PC-3 (cell line): ENCODE data around the gene OR5K4. TPM values are rescaled to one million over a fixed set of nuclear protein-coding genes. Genes with fewer than 3 reads are reported as not detected.

Source experiments
- ATAC-seq: fragments of 200-7000 bp; cut with Tn5 transposase; 2 replicates; pipeline ENCODE4 v1.9.1; 2020; ENCODE audit warnings: mild to moderate bottlenecking, moderate library complexity
- BruUV-seq: library from RNA; stranded (reverse); fragments of 400-500 nt; replicated peaks from 2 replicates; lab custom pipeline; 2021; lab: Mats Ljungman, UMichigan
- CTCF ChIA-PET: fragments of 300-600 bp; sonication (Branson Sonifier 250); formaldehyde crosslinking; loops from one replicate; lab custom pipeline; 2022; ENCODE audit warnings: antibody characterized with exemption; lab: Charles Lee
- POLR2A ChIA-PET: fragments of 300-600 bp; sonication (Branson Sonifier 250); formaldehyde crosslinking; loops from one replicate; lab custom pipeline; 2022; ENCODE audit warnings: antibody characterized with exemption; ENCODE audit not compliant: unreplicated experiment; lab: Charles Lee
- DNase-seq: peaks from one replicate; pipeline ENCODE4 v3.0.0-alpha.2; 2015
- H2AFZ ChIP-seq: fragments of 300-600 bp; sonication (generic); 2 replicates; pipeline ENCODE4 v1.6.0; 2016; ENCODE audit warnings: antibody characterized with exemption, low read length
- H3F3A ChIP-seq: fragments of 300-600 bp; sonication (generic); one replicate; pipeline ENCODE4 v1.6.0; 2017; ENCODE audit warnings: antibody characterized with exemption, low read length, control low read depth, mild to moderate bottlenecking; ENCODE audit not compliant: unreplicated experiment
- H3K27ac ChIP-seq: fragments of 300-600 bp; sonication (generic); 2 replicates; pipeline ENCODE4 v1.5.1; 2016; ENCODE audit warnings: mild to moderate bottlenecking, low read length
- H3K27me3 ChIP-seq: fragments of 300-600 bp; sonication (generic); 2 replicates; pipeline ENCODE4 v1.6.1; 2016; ENCODE audit warnings: low read length, mixed read lengths
- H3K36me3 ChIP-seq: fragments of 300-600 bp; sonication (generic); 2 replicates; pipeline ENCODE4 v1.6.1; 2016; ENCODE audit warnings: low read depth, mixed run types, low read length, mixed read lengths
- H3K4me1 ChIP-seq: fragments of 300-600 bp; sonication (generic); 2 replicates; pipeline ENCODE4 v1.5.1; 2016; ENCODE audit warnings: low read length; ENCODE audit not compliant: insufficient read depth
- H3K4me2 ChIP-seq: fragments of 300-600 bp; sonication (generic); 2 replicates; pipeline ENCODE4 v1.6.0; 2016; ENCODE audit warnings: low read length
- H3K4me3 ChIP-seq: fragments of 300-600 bp; sonication (generic); 2 replicates; pipeline ENCODE4 v1.5.1; 2016; ENCODE audit warnings: mild to moderate bottlenecking, low read length, mixed read lengths
- H3K79me2 ChIP-seq: fragments of 300-600 bp; sonication (generic); 2 replicates; pipeline ENCODE4 v1.6.1; 2017; ENCODE audit warnings: low read length, mixed read lengths
- H3K9ac ChIP-seq: fragments of 300-600 bp; sonication (generic); 2 replicates; pipeline ENCODE4 v1.6.0; 2016; ENCODE audit warnings: mild to moderate bottlenecking, low read length
- H3K9me2 ChIP-seq: fragments of 300-600 bp; sonication (generic); replicated peaks from 2 replicates; pipeline ENCODE4 v1.6.1; 2016; ENCODE audit warnings: mixed run types, low read length, mixed read lengths
- H3K9me3 ChIP-seq: fragments of 300-600 bp; sonication (generic); 2 replicates; pipeline ENCODE4 v1.6.1; 2016; ENCODE audit warnings: low read length, mixed read lengths
- H4K20me1 ChIP-seq: fragments of 300-600 bp; sonication (generic); 2 replicates; pipeline ENCODE4 v1.6.1; 2016; ENCODE audit warnings: low read length, mixed read lengths
- EZH2 ChIP-seq: fragments of 300-600 bp; sonication (generic); IDR thresholded peaks from one replicate; pipeline ENCODE4 v1.6.1; 2017; ENCODE audit warnings: antibody characterized with exemption, mild to moderate bottlenecking, low read length; ENCODE audit not compliant: unreplicated experiment
- EZH2phosphoT487 ChIP-seq: fragments of 300-600 bp; sonication (generic); IDR thresholded peaks from 2 replicates; pipeline ENCODE4 v1.6.1; 2018; ENCODE audit warnings: mild to moderate bottlenecking, antibody characterized with exemption, low read length, borderline replicate concordance
- intact Hi-C: fragments of 100-400 bp; cut with micrococcal nuclease; formaldehyde crosslinking; loops from 2 replicates; pipeline ENCODE4 v1.9.0; 2023
- total RNA-seq: library from RNA; depleted of rRNA; stranded (reverse); fragments of >200 nt; gene quantifications from 2 replicates; pipeline ENCODE4 v1.2.3, GENCODE V29; 2014
- TF ChIP-seq, protein P1 (sequence below): fragments of 300-600 bp; sonication (generic); conservative IDR thresholded peaks from 2 replicates; pipeline ENCODE4 v1.5.1; 2017; ENCODE audit warnings: antibody characterized with exemption, low read depth, mild to moderate bottlenecking, low read length

The OR5K4 gene
- total RNA-seq, 1 experiment from 2014 or later = not detected

DNA sequence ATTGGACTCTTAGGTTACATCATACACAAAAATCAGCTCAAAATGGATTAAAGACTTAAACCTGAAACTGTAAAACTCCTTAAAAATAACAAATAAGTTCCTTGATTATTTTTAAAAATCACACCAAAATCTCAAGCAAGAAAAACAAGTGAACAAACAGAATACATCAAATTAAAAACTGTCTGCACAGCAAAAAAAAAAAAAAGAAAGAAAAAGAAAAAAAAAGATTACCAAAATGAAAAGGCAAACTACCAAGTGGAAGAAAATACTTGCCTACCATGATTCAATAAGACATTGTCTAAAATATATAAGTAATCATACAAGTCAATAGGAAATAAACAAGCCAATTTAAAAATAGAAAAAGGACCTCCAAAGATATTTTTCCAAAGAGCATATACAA is 17.5 kb downstream of the OR5K4 start:
- Histone ChIP-seq H3K36me3 (no peaks in the 10 kb centered on the region), H3K79me2 (no peaks in the 10 kb centered on the region), H3K27me3 (peaks cover 15% of the 10 kb centered on the region), H4K20me1 (no peaks in the 10 kb centered on the region), H3K9me2 (no peaks in the 10 kb centered on the region), H3K4me2 (no peak overlapping the region), H3F3A (no peaks in the 10 kb centered on the region), H3K4me1 (no peaks in the 10 kb centered on the region), H3K27ac (no peak overlapping the region), H3K9me3 (no peaks in the 10 kb centered on the region), H3K4me3 (no peak overlapping the region), H3K9ac (no peak overlapping the region), H2AFZ (no peak overlapping the region)
- ATAC-seq = no peak
- ChIA-PET POLR2A (no interaction called here), CTCF (no interaction called here)
- intact Hi-C loops = no loop called here
- DNase-seq = no peak
- TF ChIP-seq, protein P1, sequence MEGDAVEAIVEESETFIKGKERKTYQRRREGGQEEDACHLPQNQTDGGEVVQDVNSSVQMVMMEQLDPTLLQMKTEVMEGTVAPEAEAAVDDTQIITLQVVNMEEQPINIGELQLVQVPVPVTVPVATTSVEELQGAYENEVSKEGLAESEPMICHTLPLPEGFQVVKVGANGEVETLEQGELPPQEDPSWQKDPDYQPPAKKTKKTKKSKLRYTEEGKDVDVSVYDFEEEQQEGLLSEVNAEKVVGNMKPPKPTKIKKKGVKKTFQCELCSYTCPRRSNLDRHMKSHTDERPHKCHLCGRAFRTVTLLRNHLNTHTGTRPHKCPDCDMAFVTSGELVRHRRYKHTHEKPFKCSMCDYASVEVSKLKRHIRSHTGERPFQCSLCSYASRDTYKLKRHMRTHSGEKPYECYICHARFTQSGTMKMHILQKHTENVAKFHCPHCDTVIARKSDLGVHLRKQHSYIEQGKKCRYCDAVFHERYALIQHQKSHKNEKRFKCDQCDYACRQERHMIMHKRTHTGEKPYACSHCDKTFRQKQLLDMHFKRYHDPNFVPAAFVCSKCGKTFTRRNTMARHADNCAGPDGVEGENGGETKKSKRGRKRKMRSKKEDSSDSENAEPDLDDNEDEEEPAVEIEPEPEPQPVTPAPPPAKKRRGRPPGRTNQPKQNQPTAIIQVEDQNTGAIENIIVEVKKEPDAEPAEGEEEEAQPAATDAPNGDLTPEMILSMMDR = no peak
- TF ChIP-seq EZH2phosphoT487 (no peak), EZH2 (no peak)
- no TSS peak for BruUV-seq

DNA sequence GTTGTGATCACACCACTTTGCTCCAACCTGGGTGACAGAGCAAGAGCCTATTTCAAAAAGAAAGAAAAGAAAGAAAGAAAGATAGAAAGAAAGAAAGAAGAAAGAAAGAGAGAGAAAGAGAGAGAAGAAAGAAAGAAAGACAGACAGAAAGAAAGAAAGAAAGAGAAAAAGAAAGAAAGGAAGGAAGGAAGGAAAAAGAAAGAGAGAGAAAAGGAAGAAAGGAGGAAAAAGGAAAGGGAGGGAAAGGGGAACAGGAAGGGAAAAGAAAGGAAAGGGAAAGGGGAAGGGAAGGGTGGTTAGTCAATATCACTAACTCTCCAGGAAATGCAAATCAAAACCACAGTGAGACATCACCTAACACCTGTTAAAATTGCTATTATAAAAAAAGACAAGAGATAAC is 18.2 kb downstream of the OR5K4 start:
- no peaks in the 10 kb centered on the region for H3K79me2 ChIP-seq
- no peak overlapping the region for H2AFZ ChIP-seq
- DNase-seq = no peak
- H3K4me3 ChIP-seq = no peak overlapping the region
- no peak for TF ChIP-seq EZH2phosphoT487
- TF ChIP-seq, protein P1 = no peak
- no peak for TF ChIP-seq EZH2
- no peaks in the 10 kb centered on the region for H3F3A ChIP-seq
- no TSS peak for BruUV-seq
- no peak for ATAC-seq
- H3K9me2 ChIP-seq = no peaks in the 10 kb centered on the region
- intact Hi-C loops = no loop called here
- H4K20me1 ChIP-seq = no peaks in the 10 kb centered on the region
- POLR2A ChIA-PET = no interaction called here
- no peak overlapping the region for H3K9ac ChIP-seq
- CTCF ChIA-PET = no interaction called here
- H3K9me3 ChIP-seq = no peaks in the 10 kb centered on the region
- H3K36me3 ChIP-seq = no peaks in the 10 kb centered on the region
- H3K27me3 ChIP-seq = peaks cover 17% of the 10 kb centered on the region
- no peaks in the 10 kb centered on the region for H3K4me1 ChIP-seq
- no peak overlapping the region for H3K4me2 ChIP-seq
- H3K27ac ChIP-seq = no peak overlapping the region

DNA sequence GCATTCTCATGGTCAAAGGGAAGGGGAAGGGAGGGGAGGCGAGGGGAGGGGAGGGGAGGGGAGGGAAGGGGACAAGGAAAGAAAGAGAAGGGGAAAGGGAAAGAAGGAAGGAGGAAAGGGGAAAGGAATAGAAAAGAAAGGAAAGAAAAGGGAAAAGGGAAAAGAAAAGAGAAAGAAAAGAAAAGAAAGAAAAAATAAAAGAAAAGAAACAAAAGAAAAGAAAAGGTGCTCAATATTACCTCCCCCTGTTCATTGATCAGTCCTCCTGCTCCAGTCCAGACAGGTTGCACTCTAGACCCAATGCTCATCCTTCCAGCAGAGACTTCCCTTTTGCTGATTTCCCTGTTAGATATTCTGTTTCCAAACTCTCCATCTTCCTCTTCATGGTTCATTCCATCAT is 18.8 kb downstream of the OR5K4 start:
- Histone ChIP-seq H3K27ac (no peak overlapping the region), H3K27me3 (peaks cover 17% of the 10 kb centered on the region), H3K9me3 (no peaks in the 10 kb centered on the region), H3F3A (no peaks in the 10 kb centered on the region), H2AFZ (no peak overlapping the region), H3K9me2 (no peaks in the 10 kb centered on the region), H3K79me2 (no peaks in the 10 kb centered on the region), H3K9ac (no peak overlapping the region), H3K4me2 (no peak overlapping the region), H3K4me3 (no peak overlapping the region), H4K20me1 (no peaks in the 10 kb centered on the region), H3K36me3 (no peaks in the 10 kb centered on the region), H3K4me1 (no peaks in the 10 kb centered on the region)
- DNase-seq (no peak), ATAC-seq (no peak)
- BruUV-seq = no TSS peak
- ChIA-PET CTCF (no interaction called here), POLR2A (no interaction called here)
- TF ChIP-seq EZH2phosphoT487 (no peak), EZH2 (no peak)
- TF ChIP-seq, protein P1 = no peak
- intact Hi-C loops = no loop called here
